ENCODE results near the gene CRABP1. TPM values are rescaled to one million over a fixed set of nuclear protein-coding genes. Genes with fewer than 3 reads are reported as not detected.

The CRABP1 gene
- total RNA-seq, 1 experiment from 2014 or later, result 0.47 TPM

DNA sequence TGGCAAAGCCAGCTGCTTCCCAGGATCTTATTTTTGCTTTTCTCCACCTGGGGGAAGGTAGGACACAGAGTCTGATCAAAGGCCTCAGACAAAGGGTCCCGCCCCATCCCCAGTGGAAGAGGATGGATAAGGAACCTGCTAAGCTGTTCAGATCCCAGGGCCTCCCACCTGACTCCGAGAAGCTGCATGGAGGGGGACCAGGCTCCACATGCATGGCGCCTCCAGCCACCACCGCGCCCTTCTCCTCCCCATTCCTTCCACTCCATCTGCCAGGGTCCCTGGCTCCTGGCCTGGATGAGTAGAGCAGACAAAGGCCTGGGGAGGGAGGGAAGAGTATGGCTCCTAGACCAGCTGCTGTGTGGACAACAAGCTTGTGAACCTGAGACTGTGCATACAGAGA, 20.0 kb upstream of the CRABP1 start:
- no peak overlapping the region for H3K4me3 ChIP-seq (replicated peaks in 1 of 2; ENCODE audit: low read depth in 1 of 2, low read length in 2 of 2)
- no peak for ATAC-seq
- no peak overlapping the region for H3K9ac ChIP-seq (ENCODE audit: low read length)
- H3K4me2 ChIP-seq (ENCODE audit: low read length), result no peak overlapping the region
- ChIA-PET RAD21 (ENCODE audit: low non-redundant PET in 1 of 2, low total read pairs in 2 of 2, uncharacterized antibody in 2 of 2, unreplicated experiment in 2 of 2) (no interaction called here), CTCF (no interaction called here), POLR2A (interaction anchor here (1.2 kb wide), 1 partner anchor 21 kb away, joined by 3 read pairs; the partner anchor contains the start of gene SKIC8)
- no peak overlapping the region for H3K27ac ChIP-seq (ENCODE audit: low read depth, low read length)
- no peaks in the 10 kb centered on the region for H3K9me2 ChIP-seq (ENCODE audit: insufficient read depth)
- no peaks in the 10 kb centered on the region for H3K36me3 ChIP-seq (ENCODE audit: control insufficient read depth in 1 of 2, insufficient read depth in 2 of 2, low read length in 2 of 2)
- intact Hi-C loops (cut with micrococcal nuclease), result no loop called here
- H4K20me1 ChIP-seq (ENCODE audit: insufficient read depth), result no peaks in the 10 kb centered on the region
- H3K4me1 ChIP-seq (ENCODE audit: control insufficient read depth in 1 of 2, insufficient read depth in 2 of 2, low read length in 2 of 2), result peaks cover 0 to 8% of the 10 kb centered on the region in 2 experiments; a peak in 2 of 4 replicates
- TF ChIP-seq EZH2 (IDR thresholded peaks at IDR 0.05) (no peak), EZH2phosphoT487 (IDR thresholded peaks at IDR 0.05; ENCODE audit: borderline replicate concordance) (no peak), ZBTB33 (IDR thresholded peaks at IDR 0.05; ENCODE audit: extremely low read depth, insufficient replicate concordance, low read length) (no peak), ELF1 (IDR thresholded peaks at IDR 0.05; ENCODE audit: borderline replicate concordance, low read depth) (no peak), SRF (IDR thresholded peaks at IDR 0.05; ENCODE audit: low read depth) (no peak), ZNF274 (IDR thresholded peaks at IDR 0.05; ENCODE audit: low read depth, low read length) (no peak), ZFX (IDR thresholded peaks at IDR 0.05) (no peak), SP1 (IDR thresholded peaks at IDR 0.05; ENCODE audit: low read depth) (no peak), EGR1 (IDR thresholded peaks at IDR 0.05; ENCODE audit: low read depth) (no peak), JUND (IDR thresholded peaks at IDR 0.05) (no peak)
- TF ChIP-seq, protein P1, sequence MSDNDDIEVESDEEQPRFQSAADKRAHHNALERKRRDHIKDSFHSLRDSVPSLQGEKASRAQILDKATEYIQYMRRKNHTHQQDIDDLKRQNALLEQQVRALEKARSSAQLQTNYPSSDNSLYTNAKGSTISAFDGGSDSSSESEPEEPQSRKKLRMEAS (IDR thresholded peaks at IDR 0.05), result no peak
- no peak overlapping the region for H2AFZ ChIP-seq (ENCODE audit: low read depth, low read length, poor library complexity, severe bottlenecking)
- no peaks in the 10 kb centered on the region for H3K79me2 ChIP-seq (ENCODE audit: insufficient read depth, low read length)
- no peaks in the 10 kb centered on the region for H3K9me3 ChIP-seq (ENCODE audit: control insufficient read depth in 1 of 2, insufficient read depth in 1 of 2, low read depth in 1 of 2, low read length in 2 of 2)
- H3K27me3 ChIP-seq (ENCODE audit: insufficient read depth, low read length), result no peaks in the 10 kb centered on the region
- BruUV-seq (replicated peaks), result no TSS peak
- DNase-seq (ENCODE audit: low read depth, low spot score), result no peak

Measured in HCT116 (cell line).